HG03025 (cell line): ENCODE data around the gene HTT.

Experiments
- ATAC-seq: cut with Tn5 transposase; IDR thresholded peaks from one replicate; pipeline ENCODE4 v1.9.1; 2021; ENCODE audit warnings: mild to moderate bottlenecking, moderate library complexity; ENCODE audit not compliant: unreplicated experiment, low FRiP score

Gene HTT

DNA sequence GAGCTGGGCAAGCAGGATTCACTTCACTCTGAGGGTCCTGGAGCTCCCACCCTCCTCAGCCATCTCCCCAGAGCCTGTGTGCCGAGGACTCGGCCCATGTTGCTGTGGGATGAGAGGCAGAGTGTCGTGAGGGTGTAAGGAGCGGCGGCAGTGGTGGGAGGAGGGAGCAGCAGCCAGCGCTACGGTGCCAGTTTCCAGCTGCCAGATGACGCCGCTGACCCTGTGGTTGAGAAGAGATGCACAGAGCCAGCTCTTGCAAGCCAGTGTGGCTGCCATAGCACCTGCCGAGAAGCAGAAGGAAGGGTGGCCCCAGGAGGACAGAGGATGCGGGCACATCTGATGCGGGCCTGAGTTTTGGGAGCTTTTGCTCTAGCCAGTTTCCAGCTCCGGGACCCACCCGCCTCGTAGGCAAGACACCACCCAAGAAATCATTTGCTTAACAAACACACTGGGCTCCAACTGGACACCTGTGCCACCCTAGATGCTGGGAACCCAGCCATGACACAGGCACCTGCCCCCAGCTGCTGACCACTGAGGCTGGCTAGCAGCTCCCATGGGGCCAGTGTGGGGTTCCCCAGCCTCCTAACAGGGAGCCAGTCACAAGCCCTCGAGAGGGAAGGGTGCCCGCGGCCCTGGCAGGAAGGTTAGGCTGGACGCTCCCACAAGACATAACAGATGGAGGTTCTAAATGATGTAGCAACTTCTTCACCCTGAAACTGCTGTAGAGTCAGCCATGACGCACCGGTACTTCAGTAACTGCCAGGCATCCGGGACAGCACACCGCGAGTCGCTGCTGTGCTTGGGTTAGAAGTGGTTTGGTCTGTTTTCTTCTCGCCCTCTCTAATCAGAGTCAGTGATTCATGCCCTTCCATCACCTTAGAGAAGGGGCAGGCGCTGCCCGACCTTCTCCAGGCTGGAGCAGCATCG is 183.3 kb downstream of the HTT start:
- ATAC-seq, result no peak

DNA sequence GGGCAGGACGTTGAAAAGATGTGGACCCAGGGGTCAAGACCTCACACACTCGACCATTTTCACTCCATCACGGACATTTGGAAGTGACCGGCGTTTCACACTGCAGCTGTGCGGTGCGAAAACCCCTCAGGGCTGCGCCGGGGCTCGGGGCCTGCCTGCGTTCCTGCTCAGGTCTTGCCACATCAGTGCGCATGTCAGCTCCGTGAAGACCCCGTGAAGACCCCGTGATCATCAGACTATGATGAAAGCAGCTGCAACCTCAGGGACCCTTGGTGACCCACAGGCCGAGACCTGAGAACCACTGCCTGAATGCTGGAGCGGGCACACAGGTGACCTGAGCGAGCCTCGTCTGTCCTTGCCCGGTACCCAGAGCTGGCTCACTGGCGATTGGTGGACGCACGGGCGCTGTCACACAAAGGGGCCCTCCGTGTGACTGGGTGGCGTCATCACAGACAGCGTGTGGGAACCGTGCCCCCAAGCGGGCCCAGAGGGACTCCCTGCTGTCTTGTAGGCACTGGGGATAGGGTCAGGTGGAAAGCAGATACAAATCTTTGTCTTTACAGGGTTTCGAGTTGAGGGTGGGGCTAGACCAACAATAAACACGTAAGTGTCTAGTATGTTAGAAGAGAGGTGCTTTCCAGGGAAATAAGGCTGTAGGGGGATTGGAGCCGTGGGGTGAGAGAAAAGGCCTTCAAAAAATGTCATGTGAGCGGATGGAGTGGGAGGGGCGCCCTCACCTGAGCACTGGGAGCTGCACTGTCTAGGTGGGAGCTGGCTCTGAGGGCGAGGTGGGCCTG is 187.1 kb downstream of the HTT start:
- no peak for ATAC-seq

DNA sequence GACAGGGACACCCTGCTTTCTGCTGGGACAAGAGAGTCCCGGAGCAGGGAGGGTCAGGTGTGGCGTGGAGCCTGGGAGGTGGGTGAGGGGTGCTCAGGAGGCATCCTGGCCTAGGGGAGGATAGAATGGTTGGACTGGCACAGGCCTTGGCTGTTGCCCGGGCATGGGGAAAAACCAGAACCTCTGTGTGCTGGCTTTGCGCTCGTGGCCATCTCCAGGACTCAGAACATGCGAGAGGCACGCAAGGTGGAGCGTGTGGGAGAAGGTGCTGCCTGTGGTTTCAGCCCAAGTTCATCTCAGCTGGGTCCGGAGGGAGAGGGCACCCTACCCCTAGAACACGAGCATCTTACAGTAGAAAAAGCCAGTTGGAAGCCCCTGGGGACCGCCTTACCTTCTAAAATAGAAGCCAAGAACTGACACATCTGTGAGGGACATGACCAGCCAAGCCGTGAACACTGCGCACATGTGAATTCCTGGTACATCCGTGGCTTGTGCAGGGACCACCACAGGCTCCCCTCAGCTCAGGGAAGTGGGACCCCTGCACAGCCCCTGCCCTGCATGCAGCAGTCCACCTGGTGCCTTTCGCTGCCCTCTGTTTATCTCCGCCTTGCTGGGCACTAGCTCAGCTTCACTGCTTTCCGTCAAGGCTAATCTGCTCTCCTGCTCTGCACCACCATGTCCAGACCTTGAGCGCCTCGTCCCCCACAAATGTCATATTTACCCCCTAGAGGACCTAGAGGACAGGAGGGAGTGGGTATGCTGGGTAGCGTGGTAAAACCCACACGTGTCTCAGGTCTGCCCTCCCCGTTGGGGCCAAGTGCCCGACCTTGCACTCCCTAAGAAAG is 187.9 kb downstream of the HTT start:
- no peak for ATAC-seq

DNA sequence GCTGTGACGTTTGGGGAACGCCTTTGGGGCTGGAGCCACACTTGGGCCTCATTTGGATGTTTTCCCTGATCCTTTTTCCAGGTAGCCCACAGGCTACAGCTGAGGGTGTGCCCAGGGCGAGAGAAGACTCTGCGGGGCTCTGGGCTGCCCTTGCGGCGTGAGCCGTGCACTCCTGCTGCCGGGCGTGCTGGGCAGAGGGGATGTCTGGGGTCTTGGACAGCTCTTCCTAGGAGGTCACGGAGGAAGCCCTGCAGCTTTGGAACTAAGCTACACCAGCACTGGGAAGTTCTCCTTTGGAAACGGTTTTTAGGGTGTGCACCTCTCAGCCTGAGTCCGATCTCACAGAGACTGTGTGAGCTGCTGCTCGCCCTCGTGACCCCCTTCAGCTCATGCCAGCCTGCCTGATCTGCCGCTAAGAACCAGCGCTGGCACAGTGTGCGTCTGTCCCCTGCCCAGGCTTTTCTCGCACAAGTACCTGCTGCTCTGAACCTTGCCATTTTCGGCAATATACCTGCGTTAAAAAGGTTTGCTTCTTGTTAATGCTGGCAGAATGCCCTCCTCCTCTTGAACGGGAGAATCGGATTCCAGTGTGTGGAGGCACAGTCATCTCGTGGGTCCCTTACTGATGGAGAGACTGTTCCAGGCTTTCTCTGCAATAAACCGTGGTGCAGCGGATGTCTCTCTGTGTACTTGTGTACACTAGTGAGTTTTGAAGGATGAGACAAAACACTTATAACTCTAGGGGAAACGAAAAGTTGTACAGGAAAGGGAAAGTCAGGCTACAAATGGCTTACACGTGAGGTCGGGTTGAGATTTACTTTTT is 188.8 kb downstream of the HTT start:
- ATAC-seq, result no peak

DNA sequence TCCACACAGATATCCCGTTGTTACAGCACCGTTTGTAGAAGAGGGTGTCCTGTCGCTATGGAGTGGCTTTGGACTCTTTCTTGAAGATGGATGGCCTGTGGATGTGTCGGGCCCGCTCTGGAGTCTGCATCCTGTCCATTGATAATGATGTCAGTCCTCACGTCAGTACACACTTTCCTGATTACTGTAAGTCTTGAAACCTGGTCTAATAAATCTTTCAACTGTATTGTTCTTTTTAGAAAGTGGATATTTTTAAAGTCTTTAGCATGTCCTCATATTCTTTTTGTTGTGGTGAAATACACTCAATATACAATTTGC is 189.4 kb downstream of the HTT start:
- ATAC-seq, result no peak

DNA sequence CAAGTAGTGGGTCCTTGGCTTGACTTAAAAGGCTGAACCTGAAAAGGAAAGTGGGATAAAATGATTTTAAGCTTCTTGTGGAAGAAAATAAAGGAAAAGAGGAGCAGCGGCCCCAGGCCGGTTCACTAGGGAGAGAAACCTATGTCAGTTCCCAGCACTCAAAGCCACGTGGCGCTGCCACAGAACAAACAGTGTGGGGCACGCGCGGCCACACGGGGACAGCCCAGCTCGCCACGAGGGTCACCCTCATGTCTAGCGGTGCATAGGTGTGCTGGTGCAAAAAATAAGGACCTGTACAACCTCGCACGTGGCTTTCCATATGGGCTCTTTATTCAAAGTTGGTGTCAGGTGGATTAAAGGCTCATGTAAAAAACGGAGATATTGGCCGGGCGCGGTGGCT is 191.6 kb downstream of the HTT start:
- ATAC-seq, result no peak

DNA sequence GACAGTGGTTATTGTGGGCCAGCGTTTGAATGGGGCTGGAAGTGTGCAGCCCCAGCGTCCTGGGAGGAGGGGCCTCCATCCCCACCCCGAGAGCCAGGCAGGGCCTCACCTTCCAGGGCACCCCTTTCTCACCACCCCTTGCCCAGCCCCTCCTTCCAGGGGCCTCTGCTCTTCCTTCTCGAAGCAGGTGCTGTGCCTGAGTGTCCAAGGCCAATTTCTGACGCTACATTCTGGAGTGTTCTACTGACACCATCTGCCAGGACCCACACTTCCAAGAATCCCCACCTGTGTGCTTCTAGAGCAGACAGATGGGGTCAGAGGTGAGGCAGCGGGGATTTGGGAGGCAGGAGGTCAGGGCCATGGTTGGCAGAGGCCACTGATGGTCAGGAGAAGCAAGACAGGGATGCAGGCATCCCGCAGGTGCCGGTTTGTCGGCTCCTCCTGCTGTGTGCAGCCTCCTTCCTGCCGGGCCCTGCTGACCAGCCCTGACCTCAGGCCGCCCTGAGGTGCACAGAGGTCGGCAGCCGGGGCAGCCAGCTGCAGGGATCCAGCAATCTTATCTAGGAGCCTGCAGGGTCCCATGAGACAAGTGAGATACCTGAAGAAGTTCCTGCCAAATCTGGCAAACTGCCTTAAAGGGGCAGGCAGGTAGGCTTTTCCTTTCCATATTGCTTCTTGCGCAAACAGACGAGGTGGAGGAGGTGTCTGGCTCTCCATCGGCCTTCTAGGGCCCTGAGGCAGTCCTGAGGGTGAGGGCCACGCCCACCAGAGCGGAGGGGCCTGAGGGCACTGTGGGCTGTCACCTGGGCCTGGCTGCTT is 193.3 kb downstream of the HTT start:
- ATAC-seq, result no peak

DNA sequence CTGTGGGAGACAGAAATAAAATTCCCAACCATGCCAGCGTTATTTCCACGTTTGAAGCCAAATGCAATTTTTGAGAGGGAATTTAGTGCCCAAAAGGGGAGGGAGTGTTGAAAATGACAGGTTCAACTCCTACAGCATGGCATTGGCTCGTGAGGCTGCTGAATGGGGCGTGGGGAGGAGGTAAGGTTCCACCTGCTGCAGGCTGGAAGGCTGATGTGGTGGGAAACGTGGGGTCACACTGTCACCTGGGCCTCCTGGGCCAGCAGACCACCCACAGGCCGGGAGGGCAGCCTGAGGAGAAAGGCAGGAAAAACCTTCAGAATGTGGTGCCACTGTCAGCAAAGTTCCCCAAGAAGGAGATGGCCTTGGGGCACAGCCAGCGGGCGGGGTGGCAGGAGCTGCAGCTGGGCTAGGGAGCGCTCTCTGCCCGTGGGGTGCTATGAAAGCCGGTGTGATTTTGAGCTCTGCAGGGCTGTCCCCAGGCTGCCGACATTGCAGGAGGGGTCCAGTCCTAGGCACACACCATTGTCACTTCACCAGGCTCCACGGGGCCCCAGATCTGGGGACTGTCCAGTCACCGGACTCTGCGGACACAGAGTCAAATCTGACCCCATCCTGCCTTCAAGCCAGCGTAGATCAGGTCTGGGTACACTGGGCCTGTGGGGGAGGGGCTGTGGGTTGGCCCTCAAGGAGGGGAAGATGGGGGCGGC is 194.1 kb downstream of the HTT start:
- ATAC-seq, result no peak

DNA sequence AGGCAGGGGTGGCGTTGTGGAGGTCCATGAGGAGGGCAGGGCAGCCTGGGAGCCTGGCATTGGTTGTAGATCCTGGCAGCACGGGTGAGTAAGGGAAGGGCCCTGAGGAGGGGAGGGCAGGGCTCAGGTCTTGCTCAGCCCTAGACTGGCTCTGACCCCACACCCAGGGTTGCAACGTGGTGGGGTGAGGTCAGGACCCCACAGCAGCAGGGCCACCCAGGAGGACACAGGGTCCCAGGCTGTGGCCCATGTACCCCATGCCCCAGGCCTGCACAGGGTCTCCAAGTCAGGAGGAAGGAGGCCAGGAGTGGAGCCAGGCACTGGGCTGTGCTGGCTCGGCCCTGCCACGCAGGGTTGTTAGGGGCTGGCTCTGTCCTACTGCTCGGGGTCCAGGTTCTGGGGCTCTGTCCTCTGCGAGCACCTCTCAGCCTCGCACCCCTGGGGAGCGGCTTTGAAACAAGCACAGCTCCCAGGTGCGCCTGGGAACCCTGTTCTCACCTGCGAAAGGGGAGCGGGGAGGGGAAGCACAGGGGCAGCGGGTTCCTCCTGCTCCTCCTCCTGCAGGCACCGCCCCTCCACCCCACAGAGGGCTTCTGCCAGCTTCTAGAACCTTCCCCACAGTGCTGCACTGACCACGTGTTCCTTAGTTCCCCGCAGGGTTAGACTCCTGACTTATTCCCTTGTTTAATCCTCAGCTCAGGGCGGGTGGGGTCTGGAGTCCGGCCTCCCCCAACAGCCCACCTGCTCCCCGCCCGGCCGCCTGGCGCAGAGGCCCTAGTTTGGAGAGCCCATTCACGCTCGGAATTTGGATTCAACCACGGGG is 194.8 kb downstream of the HTT start:
- ATAC-seq, result no peak

DNA sequence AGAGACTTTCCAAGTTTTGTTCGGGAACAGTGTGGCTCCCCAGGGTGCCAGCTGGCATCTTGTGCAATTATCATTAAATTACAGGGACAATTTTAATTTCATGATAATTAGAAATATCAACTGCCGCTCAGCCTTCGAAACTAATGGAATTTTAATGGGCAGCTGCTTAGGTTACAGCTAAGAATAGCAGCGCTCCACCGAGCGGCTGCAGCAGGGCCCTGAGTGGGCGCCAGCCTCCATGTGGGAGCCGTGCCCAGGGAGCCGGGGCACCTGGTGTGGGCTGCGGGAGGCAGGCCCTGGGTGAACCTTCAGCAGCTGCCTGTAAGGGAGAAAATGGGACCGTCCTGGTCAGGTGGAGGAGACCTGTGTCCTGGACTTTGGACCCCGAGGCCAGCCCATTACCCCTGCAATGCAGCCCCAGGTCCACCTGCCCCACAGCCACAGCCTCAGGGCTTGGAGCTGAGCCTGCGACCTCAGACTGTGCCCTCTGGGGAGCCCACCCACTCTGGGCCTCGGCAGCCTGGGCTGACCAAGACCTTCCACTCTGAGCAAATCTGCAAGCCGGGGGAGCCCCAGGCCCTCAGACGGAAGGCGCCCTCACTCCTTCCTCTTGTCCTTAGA is 195.6 kb downstream of the HTT start:
- ATAC-seq, result no peak

DNA sequence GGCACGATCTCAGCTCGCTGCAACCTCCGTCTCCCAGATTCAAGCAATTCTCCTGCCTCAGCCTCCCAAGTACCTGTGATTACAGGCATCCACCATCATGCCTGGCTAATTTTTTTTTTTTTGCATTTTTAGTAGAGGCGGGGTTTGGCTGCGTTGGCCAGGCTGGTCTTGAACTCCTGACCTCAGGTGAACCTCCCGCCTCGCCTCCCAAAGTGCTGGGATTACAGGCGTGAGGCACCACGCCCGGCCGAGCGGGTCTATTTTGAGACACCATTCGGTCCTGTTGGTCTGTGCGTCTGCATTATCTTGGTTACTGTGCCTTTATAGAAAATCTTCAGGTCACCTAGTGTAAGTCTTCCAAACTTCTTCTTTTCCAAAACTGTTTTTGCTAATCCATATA is 196.7 kb downstream of the HTT start:
- ATAC-seq, result no peak

DNA sequence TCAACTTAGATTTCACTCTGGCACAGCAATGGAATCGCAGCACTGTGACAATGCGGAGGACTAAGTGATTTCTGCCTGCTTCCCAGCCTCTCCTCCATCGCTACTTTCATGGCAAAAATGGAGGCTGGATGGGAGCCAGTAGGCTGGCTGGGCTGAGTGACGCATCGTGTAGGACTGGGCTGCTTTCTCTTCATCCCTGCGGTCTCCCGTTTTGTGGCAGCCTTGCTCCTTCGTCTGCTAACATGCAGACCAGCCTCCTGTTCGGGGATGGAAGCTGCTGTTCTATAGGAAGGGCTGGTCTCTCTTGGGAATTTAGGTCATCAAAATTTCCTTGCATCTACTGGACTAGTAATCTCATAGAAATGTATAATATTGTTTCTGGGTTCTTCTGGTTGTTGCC is 202.5 kb downstream of the HTT start:
- no peak for ATAC-seq

DNA sequence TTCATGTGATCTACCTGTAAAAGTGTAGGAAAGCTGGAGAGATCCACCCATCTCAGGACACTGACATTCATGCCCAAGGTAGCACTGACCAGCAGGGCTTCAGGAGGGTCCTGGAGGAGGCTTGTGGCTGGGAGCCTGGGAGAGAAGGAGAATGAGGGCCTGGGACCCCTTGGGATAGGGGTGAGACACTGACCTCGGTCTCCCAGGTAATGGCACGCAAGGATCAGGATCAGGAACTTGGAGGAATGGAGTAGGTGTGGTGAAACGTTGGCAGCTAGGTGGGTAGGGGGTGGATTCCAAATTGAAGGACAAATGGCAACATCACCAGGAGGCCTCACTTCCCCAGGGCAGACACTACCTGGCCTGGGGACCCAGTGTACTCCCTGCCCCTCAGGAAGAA is 206.0 kb downstream of the HTT start:
- no peak for ATAC-seq

DNA sequence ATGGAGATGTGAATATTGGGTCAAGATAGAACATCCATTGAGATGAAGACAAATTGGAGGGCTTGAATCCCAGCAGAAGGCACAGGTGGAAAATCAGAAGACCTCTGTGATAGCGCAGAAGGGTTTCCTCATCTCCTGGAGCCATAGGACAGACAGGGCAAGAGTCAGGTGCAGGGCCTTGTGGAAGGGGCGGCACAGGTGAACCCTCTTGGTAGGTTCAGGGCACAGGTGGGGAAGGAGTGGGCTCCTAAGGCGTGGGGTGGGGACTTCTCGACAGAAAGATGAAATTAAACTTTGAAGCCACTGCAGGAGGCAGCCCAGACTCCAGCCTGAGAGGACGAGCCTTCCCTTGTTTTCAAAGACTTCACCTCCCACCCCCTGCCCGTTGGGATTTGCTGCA is 209.0 kb downstream of the HTT start:
- no peak for ATAC-seq

DNA sequence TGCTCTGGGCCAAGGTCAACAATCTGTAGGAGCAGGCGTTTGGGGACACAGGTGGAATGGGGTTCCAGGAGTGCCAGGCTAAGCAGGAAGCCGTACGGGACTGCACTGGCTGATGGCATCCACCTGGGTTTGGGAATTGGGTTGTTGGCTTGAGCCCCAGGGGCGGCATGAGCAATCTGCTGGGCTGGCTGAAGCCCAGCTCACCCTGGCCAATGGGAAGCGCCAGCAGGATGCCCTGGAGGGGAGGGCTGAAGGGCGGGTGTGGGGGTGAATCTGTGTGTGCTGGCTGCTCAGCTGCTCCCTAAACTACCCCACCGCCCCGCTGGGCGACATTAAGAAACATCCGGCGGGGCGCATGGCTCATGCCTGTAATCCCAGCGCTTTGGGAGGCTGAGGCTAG is 209.4 kb downstream of the HTT start:
- ATAC-seq, result no peak

DNA sequence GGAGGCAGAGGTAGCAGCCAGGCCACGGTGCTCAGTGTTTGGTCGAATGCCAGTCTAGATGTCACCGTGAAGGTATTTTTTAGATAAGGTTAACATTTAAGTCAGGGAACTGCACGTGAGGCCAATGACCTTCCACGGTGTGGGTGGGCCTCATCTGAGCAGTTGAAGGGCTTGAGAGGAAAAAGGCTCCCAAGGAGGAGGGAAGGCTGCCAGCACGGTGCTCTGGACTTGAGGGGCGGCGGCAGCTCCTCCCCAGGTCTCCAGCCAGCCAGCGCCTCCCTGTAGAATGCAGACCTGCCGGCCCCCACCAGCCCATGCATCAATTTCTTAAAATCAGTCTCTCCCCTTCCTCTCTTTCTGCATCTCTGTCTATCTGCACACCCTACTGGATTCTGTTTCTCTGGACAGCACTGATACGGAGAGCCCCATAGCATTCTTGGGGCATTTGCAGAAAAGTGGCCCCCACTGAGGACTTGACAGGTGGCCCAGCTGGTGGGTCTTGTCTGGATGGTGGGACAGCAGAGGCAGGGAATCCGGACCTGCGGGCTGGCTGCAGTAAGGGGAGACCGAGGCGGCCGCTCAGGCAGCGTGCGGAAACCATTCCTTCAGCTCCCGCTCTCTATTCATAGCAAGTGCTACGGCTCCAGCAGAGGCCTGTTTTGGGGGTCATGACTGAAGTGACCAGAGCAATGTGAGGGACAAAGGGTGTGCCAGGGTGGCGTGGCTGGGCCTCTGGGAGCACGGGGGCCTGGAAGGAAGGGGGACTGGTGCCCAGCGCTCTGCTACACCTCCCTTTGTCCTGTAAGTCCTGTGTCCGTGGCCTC is 210.5 kb downstream of the HTT start:
- ATAC-seq, result no peak
